Measurements from ENCODE around the gene LRRC4B.

- no peak for TF ChIP-seq CTCF (IDR thresholded peaks at IDR 0.05)
- no peak for TF ChIP-seq POLR2A (IDR thresholded peaks at IDR 0.05)
These were observed 88.4 kb downstream of the LRRC4B start for GRCh38 chr19:50479761-50480251.
